Adipocyte (in vitro differentiated cells): ENCODE measurements around the gene FRMD4A.
"Not testable (repeated sequence)": the region's sequence is repeated elsewhere in the genome, so short reads cannot be mapped to it uniquely, and the experiment has no call there.

ENCODE experiments used
- DNase-seq: peaks from one replicate; pipeline ENCODE4 v3.0.0-alpha.2; 2015; ENCODE audit warnings: low read depth
- H3K27me3 ChIP-seq: replicated peaks from 2 replicates; pipeline ENCODE4 v1.7.0; 2013; ENCODE audit warnings: mild to moderate bottlenecking, low read length, moderate library complexity; ENCODE audit not compliant: control insufficient read depth, insufficient read depth
- H3K36me3 ChIP-seq: 2 replicates; pipeline ENCODE4 v1.7.0; 2013; ENCODE audit warnings: low read length, mild to moderate bottlenecking, moderate library complexity; ENCODE audit not compliant: control insufficient read depth, insufficient read depth, severe bottlenecking
- H3K4me1 ChIP-seq: 2 replicates; pipeline ENCODE4 v1.7.0; 2013; ENCODE audit warnings: mild to moderate bottlenecking, low read length, moderate library complexity; ENCODE audit not compliant: control insufficient read depth, insufficient read depth
- H3K4me3 ChIP-seq: 2 replicates; pipeline ENCODE4 v1.7.0; 2013; ENCODE audit warnings: mild to moderate bottlenecking, low read length, moderate library complexity
- H3K9ac ChIP-seq: 2 replicates; pipeline ENCODE4 v1.7.0; 2013; ENCODE audit warnings: mild to moderate bottlenecking, low read length, moderate library complexity
- H3K9me3 ChIP-seq: 2 replicates; pipeline ENCODE4 v1.7.0; 2013; ENCODE audit warnings: mild to moderate bottlenecking, low read length, moderate library complexity; ENCODE audit not compliant: control insufficient read depth

The FRMD4A gene

DNA sequence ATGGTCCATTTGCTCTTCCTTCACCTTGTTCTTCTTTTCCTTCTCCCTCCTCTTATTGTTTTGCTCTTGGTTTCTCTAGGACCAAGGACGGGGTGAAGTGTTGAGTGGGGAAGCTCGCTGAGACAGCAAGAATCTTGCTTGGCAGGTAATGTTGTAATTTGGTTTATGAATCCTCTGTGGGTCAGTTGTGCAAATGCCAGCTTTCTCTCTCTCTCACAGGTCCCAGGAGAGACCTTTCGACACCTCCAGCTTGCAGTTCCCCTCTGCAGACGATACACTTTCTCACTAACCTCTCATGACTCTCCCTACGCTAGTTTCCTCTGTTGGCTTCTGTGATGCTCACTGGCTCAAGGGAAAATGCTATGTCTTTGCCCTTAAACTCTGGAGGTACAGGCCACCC is 77.0 kb downstream of the FRMD4A start:
- DNase-seq: no peak
- Histone ChIP-seq H3K9ac (no peak overlapping the region), H3K4me3 (no peak overlapping the region)

DNA sequence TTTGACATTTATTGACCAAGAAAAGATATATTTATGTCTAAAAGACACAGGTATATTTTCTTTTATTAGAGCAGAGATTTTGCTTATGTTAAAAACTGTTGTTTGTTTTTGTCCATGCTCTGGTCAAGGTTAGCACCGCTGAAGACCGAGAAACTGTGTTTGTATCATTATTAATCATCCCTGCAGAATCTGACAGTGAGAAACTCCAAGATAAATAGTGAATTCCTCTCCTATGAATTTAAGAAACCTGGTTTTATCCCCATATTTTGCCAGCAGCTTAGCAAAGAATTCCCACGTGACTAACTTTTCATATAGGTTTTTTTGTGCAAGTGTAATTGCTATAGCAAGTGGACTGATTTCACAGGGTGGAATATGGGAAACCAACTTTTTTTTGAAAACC is 77.6 kb downstream of the FRMD4A start:
- DNase-seq: no peak
- H3K27me3 ChIP-seq: peaks cover 40% of the 10 kb centered on the region
- H3K36me3 ChIP-seq: no peaks in the 10 kb centered on the region
- H3K4me1 ChIP-seq: no peaks in the 10 kb centered on the region
- no peak overlapping the region for H3K4me3 ChIP-seq
- H3K9ac ChIP-seq: no peak overlapping the region
- H3K9me3 ChIP-seq: peaks cover 13% of the 10 kb centered on the region

More for the DNA sequence above, 77.0 kb downstream of the FRMD4A start:
- Histone ChIP-seq H3K4me1 (no peaks in the 10 kb centered on the region), H3K27me3 (peaks cover 39% of the 10 kb centered on the region), H3K9me3 (peaks cover 13% of the 10 kb centered on the region), H3K36me3 (no peaks in the 10 kb centered on the region)

DNA sequence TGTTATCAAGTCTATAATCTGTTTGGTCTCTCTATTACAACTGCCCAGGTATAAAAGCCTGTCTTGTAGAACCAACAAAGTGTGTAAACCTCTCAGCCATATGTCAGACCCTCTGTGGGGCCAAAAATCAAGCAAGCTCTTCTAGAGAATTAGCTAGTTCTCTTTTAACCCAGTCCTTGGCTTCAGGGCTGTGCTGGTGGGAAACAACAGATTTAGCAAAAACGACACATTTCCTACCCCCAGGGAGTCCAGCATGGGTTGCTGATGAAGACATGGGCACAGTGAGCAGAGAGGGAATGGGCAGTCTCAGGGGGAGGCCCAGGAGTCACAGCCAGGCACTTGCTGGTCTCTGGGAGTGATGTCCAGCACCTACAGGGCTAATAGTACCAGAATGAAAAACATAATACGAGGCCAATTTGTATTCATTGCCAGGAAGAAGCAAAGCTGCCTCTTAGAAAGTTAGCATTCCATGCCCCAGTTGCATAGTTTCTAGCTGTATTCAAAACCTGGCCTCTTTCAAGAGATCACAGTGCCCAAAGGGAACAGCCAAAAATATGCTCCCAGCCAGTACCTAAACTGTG is 80.1 kb downstream of the FRMD4A start:
- peaks cover 13% of the 10 kb centered on the region for H3K9me3 ChIP-seq
- peaks cover 53% of the 10 kb centered on the region for H3K27me3 ChIP-seq
- H3K4me3 ChIP-seq: no peak overlapping the region
- no peak for DNase-seq
- H3K36me3 ChIP-seq: no peaks in the 10 kb centered on the region
- H3K9ac ChIP-seq: no peak overlapping the region
- no peaks in the 10 kb centered on the region for H3K4me1 ChIP-seq

DNA sequence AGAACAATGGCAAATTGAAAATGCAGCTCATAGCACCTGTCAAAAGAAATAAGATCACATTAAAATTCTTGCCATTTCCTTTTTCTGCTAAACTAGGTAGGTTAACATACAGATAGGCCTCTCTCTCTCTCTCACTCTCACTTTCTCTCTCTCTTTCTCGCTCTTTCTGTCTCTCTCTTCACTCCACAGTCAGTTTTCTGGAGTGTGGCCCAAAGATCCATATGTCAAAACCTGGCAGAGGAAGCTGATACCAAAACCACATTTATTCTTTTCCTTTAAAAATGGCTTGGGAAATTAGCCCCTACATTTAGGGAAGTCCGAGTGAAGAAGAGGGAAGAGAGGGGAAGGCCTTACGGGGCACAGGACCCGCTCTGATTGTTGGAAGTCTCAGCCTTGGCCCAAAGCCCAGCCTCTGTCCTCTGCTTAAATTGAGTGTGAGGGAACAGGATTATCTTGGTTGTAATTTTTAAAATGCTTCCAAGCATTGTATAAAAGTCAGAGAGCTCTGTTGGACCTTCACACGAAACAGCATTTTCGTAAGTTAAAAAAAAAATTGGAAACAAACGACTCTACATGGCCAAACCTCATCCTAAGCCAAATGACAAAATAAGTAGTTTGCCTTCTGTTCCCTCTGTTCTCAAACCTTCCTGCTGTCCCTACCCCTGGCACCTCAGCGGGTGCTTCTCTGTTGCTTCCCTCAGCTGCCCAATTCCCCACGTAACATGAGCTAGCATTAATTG is 83.2 kb downstream of the FRMD4A start:
- DNase-seq: no peak
- H3K27me3 ChIP-seq: peaks cover 27% of the 10 kb centered on the region
- H3K9ac ChIP-seq: no peak overlapping the region
- no peaks in the 10 kb centered on the region for H3K4me1 ChIP-seq
- H3K9me3 ChIP-seq: peaks cover 13% of the 10 kb centered on the region
- no peaks in the 10 kb centered on the region for H3K36me3 ChIP-seq
- no peak overlapping the region for H3K4me3 ChIP-seq

DNA sequence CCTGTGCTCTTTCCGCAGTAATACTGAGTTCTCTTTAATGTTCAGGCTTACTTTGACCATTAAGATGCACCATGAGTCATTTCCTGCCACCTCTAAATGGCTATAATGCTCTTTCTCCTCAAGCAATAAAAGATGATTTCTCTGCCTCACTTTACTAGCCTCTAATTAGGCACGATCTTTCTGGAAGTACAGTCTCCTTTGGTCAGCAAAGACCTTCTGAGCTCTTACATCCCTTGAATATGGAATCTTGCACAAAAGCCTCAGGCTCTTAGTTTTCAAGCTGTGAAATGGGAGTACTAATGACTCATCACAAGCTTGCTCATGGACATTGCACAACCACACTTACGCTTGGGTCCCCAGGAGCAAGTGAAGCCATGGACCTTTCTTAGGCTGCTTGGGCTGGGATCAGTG is 85.9 kb downstream of the FRMD4A start:
- Histone ChIP-seq H3K9ac (no peak overlapping the region), H3K9me3 (no peaks in the 10 kb centered on the region), H3K4me1 (no peaks in the 10 kb centered on the region), H3K4me3 (no peak overlapping the region), H3K36me3 (no peaks in the 10 kb centered on the region), H3K27me3 (peaks cover 40% of the 10 kb centered on the region)
- no peak for DNase-seq

DNA sequence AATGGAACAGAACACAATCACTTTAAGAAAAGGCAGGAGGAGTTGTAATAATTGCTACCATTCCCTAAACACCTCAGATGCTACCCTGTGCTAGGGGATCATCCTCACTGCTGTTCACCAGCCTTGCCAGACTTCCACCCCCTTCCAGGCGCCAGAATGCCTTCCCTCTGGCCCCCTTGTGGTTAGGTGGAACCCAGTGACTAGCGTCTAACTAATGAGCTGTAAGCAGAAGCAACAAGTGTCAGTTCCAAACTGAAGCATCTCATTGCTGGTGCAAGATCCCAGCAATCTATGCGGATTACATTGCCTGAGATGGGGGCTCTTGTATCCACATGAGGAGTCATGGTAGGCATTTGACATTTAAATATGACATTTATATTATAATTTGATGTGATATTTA is 86.6 kb downstream of the FRMD4A start:
- Histone ChIP-seq H3K9me3 (no peaks in the 10 kb centered on the region), H3K9ac (no peak overlapping the region), H3K4me1 (no peaks in the 10 kb centered on the region), H3K36me3 (no peaks in the 10 kb centered on the region), H3K4me3 (no peak overlapping the region), H3K27me3 (peaks cover 43% of the 10 kb centered on the region)
- DNase-seq: no peak

DNA sequence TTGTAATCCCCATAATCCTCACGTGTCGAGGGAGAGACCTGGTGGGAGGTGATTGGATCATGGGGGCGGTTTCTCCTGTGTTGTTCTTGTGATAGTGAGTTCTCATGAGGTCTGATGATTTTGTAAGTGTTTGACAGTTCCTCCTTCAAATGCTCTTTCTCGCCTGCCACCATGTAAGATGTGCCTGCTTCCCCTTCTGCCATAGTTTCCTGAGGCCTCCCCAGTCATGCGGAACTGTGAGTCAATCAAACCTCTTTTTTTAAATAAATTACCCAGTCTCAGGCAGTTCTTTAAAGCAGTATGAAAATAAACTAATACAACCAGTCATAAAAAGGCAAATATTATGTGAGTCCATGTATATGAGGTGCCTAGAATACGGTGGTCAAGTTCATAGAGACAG is 87.5 kb downstream of the FRMD4A start:
- H3K9ac ChIP-seq: no peak overlapping the region

DNA sequence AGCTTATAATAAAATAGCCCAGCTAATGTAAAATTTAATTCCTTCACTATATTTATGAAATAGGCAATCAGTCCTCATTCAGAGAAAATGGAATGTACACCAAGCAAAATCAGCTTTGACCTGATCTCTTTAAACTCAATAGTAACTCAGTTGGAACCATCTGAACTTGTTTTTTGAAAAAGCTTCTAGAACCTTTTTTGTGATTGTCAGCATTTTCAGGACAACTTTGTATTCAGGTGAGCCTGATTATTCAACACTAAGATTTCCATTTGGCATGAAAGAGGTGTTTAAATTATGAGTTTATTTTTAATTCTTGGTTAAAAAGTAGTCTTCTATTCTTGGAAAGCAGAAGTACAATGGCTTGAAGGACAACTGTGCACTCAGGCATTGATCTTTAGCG is 89.5 kb downstream of the FRMD4A start:
- H3K4me1 ChIP-seq: no peaks in the 10 kb centered on the region
- H3K9ac ChIP-seq: no peak overlapping the region
- H3K36me3 ChIP-seq: no peaks in the 10 kb centered on the region
- H3K27me3 ChIP-seq: peaks cover 40% of the 10 kb centered on the region
- no peak overlapping the region for H3K4me3 ChIP-seq
- no peak for DNase-seq
- H3K9me3 ChIP-seq: no peaks in the 10 kb centered on the region

More for the DNA sequence above, 87.5 kb downstream of the FRMD4A start:
- Histone ChIP-seq H3K27me3 (peaks cover 37% of the 10 kb centered on the region), H3K36me3 (no peaks in the 10 kb centered on the region), H3K4me1 (no peaks in the 10 kb centered on the region), H3K9me3 (no peaks in the 10 kb centered on the region), H3K4me3 (no peak overlapping the region)
- DNase-seq: no peak

DNA sequence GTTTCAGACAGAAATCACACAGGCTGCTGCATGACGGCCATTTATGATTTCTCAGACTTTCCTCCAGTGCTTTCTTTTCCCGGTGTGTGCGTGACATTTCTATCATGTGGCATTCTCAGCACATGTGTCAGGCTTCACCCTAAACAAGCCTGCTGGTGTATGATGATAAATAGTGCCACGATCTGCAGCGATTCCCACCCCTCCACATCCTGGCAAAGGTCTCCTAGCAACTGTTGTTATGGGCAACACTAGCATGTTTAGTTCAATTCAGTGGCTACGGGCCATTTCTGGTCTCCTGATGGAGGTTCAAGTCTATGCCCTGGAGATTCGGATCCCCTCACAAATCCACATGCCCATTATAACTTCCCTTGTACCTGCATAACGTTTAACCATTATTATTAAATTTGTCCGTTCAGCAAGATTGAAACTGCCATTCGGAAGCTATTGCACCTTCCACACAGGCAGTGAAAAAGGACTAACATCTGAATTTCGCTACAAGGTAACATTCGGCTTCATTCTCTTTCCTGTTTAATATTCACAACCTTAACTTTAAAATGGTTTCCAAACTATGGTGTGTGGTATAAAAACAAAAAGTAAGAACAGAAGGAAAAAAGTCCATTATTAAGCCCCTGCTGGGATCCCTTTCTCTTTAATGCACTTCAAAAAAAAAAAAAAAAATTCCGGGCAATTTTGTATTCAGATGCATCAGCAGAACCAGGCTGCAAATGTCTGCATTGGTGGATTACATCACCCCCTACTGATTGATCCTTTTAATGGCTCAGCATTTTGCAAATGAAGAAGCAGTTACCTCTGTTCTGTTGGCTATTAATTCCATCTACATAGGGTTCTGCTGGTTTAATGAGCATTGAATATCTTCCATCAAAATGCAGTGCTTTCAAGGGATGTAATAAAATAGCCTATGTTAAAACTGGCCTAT is 90.2 kb downstream of the FRMD4A start:
- Histone ChIP-seq H3K9ac (no peak overlapping the region), H3K27me3 (peaks cover 43% of the 10 kb centered on the region), H3K9me3 (no peaks in the 10 kb centered on the region), H3K4me1 (no peaks in the 10 kb centered on the region), H3K4me3 (no peak overlapping the region), H3K36me3 (no peaks in the 10 kb centered on the region)
- DNase-seq: no peak

DNA sequence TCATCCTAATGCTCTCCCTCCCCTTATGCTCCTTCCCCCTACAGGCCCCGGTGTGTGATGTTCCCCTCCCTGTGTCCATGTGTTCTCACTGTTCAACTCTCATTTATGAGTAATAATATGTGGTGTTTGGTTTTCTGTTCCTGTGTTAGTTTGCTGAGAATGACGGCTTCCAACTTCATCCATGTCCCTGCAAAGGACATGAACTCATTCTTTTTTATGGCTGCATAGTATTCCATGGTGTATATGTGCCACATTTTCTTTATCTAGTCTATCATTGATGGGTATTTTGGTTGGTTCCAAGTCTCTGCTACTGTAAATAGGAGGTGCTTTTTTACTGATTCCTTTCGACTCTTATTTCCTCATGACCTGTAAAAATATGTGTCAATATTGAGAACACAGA is 92.1 kb downstream of the FRMD4A start:
- H3K4me1 ChIP-seq, H3K36me3 ChIP-seq: not testable (repeated sequence)
- peaks cover 54% of the 10 kb centered on the region for H3K27me3 ChIP-seq

DNA sequence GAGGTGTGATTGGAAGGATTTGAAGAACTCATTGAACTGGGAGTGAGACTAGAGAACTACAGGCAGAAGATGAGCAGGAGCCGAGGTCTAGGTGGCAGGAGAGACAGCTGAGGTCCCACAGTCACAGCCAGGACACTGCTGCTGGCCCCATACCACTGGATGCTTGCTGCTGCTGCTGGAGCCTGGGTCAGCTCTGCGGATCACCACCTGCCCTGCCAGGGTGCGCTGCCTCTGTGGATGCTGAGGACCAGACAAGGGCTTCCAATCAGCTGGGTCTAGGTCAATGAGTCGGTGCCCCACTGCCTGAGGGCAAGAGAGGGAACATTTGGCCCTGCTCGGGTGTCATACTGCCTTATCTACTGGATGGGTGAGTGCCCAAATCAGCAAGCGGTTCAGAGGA is 94.4 kb downstream of the FRMD4A start:
- Histone ChIP-seq H3K9me3 (peaks cover 3% of the 10 kb centered on the region), H3K9ac (no peak overlapping the region), H3K36me3 (no peaks in the 10 kb centered on the region), H3K4me1 (no peaks in the 10 kb centered on the region), H3K27me3 (peaks cover 46% of the 10 kb centered on the region), H3K4me3 (no peak overlapping the region)
- no peak for DNase-seq

More for the DNA sequence above, 92.1 kb downstream of the FRMD4A start:
- H3K9me3 ChIP-seq, H3K9ac ChIP-seq, H3K4me3 ChIP-seq, DNase-seq: not testable (repeated sequence)
